Right cardiac atrium (tissue), 5 donors: ENCODE data around the gene SPACA5. TPM values are rescaled to one million over a fixed set of nuclear protein-coding genes. Genes with fewer than 3 reads are reported as not detected.

Experiments
- ATAC-seq, 2 donors: fragments of 200-7000 bp; cut with Tn5 transposase; one replicate each; pipeline versions ENCODE4 v1.8.0 to v1.9.1; 2020; ENCODE audit warnings: moderate library complexity in 2 of 2, mild to moderate bottlenecking in 1 of 2
- DNase-seq, 3 donors: peaks; one replicate each; pipeline ENCODE4 v3.0.0-alpha.2; 2020
- H3K27ac ChIP-seq: one replicate; pipeline ENCODE4 v1.5.1; 2013; ENCODE audit warnings: mild to moderate bottlenecking, low read length, control low read depth, moderate library complexity
- H3K27me3 ChIP-seq: one replicate; pipeline ENCODE4 v1.6.1; 2013; ENCODE audit not compliant: control insufficient read depth, insufficient read depth
- H3K4me1 ChIP-seq: one replicate; pipeline ENCODE4 v1.6.1; 2013; ENCODE audit warnings: low read length; ENCODE audit not compliant: control insufficient read depth, insufficient read depth
- H3K4me3 ChIP-seq: one replicate; pipeline ENCODE4 v1.5.1; 2013; ENCODE audit warnings: low read length, control low read depth
- H3K9me3 ChIP-seq: one replicate; pipeline ENCODE4 v1.6.1; 2013; ENCODE audit warnings: low read length; ENCODE audit not compliant: control insufficient read depth
- WGBS: extraction: QIAGEN DNeasy Blood & Tissue Kit; methylation state at CpG from one replicate; pipeline ENCODE4 v1.1.7; 2013; 5-methylcytosine and 5-hydroxymethylcytosine counted together
- intact Hi-C, 4 donors: fragments of 100-400 bp; cut with DNase I; formaldehyde crosslinking; loops; one replicate each; pipeline versions ENCODE4 v1.11.0 to v1.14.0; 2022 to 2023
- polyA plus RNA-seq: library from polyadenylated mRNA; stranded (reverse); fragments of 200-250 nt; gene quantifications from one replicate; pipeline ENCODE4 v1.2.3, GENCODE V29; 2013
- total RNA-seq, 4 donors: library from RNA; stranded (reverse); fragmentation: NEBNext Ultra II Directional; extraction: Animal tissue kit (Norgen Biotek cat#: 25700); gene quantifications; one replicate each; pipeline ENCODE4 v1.2.1, GENCODE V29; 2021
- donor health status: healthy with polysubstance abuse.
- donor health status: DM: no; HTN: yes; CAD: no.
- donor health status: DM: no; HTN: no; CAD: no.
- donor health status: DM: no; HTN: yes; CAD: no; lungs with severe emphysema.
- donor health status: DM: yes; HTN: yes; CAD: no.

The SPACA5 gene
- total and polyA plus RNA-seq, 5 donors = not detected

DNA sequence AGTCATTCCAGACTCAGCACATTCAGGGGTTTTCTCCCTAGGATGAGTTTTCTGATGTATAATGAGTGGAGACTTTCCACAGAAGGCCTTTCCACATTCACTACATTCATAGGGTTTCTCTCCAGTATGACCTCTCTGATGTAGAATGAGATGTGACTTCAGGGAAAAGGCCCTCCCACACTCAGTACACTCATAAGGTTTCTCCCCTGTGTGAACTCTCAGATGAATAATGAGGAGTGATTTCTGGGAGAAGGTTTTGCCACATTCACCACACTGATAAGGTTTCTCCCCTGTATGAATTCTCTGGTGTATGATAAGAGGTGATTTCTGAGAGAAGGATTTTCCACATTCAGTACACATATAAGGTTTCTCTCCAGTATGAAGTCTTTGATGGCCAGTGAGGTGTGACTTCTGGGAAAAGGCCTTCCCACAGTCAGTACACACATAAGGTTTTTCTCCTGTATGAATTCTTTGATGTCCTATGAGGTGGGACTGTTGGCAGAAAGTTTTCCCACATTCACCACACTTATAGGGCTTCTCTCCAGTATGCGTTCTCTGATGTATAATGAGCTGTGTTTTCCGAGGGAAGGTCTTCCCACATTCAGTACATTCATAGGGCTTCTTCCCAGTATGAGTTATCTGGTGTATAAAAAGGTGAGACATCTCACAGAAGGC lies 52.0 kb downstream of the SPACA5 start:
- ATAC-seq (no peak), DNase-seq (no peak)
- Histone ChIP-seq H3K27me3 (no peaks in the 10 kb centered on the region), H3K27ac (no peak overlapping the region), H3K4me1 (no peaks in the 10 kb centered on the region), H3K4me3 (no peak overlapping the region), H3K9me3 (peaks cover 2% of the 10 kb centered on the region)
- intact Hi-C loops = no loop called here
- 88% methylated on average over 2 of the region's 2 CpGs for WGBS

DNA sequence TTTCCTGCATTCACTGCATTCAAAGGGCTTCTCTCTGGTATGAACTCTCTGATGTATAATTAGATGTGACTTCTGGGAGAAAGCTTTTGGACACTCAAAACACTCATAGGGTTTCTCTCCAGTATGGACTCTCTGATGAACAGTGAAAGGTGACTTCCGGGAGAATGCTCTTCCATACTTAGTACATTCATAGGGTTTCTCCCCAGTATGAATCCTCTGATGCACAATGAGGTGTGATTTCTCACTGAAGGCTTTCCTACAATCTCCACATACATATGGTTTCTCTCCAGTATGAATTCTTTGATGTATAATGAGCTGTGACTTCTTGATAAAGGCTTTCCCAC lies 52.5 kb downstream of the SPACA5 start:
- intact Hi-C loops = no loop called here
- Histone ChIP-seq H3K27me3 (no peaks in the 10 kb centered on the region), H3K4me1 (no peaks in the 10 kb centered on the region), H3K9me3 (peaks cover 2% of the 10 kb centered on the region), H3K27ac (no peak overlapping the region), H3K4me3 (no peak overlapping the region)
- ATAC-seq (no peak), DNase-seq (no peak)
- 97% methylated on average over 1 of the region's 1 CpG for WGBS

Other genes with a start within 250 kb of the SPACA5 start
- 10 to 100 TPM in 2 of 4 donors, 1 to 10 TPM in 2; 6.2 to 12.4 (median 9.8) TPM for gene ZNF81, start 170.1 kb upstream of the SPACA5 start, total RNA-seq
- 2.2 TPM for gene ZNF81, start 170.1 kb upstream of the SPACA5 start, polyA plus RNA-seq
- gene ZNF182, start 3.0 kb upstream of the SPACA5 start, total RNA-seq = 1 to 10 TPM; 2.7 to 4.4 (median 3.6) TPM
- gene ZNF182, start 3.0 kb upstream of the SPACA5 start, polyA plus RNA-seq = 1.9 TPM
- 1 to 10 TPM; 2.7 to 3.7 (median 3.0) TPM for gene ZNF630, start 64.7 kb downstream of the SPACA5 start, total RNA-seq
- gene ZNF630, start 64.7 kb downstream of the SPACA5 start, polyA plus RNA-seq = 2.3 TPM
- not detected for gene SPACA5B, start 123.6 kb downstream of the SPACA5 start, total RNA-seq
- not detected for gene SPACA5B, start 123.6 kb downstream of the SPACA5 start, polyA plus RNA-seq
- gene SSX5, start 189.8 kb downstream of the SPACA5 start, total RNA-seq = not detected
- gene SSX5, start 189.8 kb downstream of the SPACA5 start, polyA plus RNA-seq = not detected
- gene SSX1, start 248.4 kb downstream of the SPACA5 start, total RNA-seq = not detected
- not detected for gene SSX1, start 248.4 kb downstream of the SPACA5 start, polyA plus RNA-seq